Activated CD8-positive, alpha-beta memory T cell treated with anti-CD3 and anti-CD28 coated beads, Interleukin-2, amount 50 U/mL, for 24 hours (primary cell): ENCODE data around the gene ATP6V0E1.
"Not testable (repeated sequence)": the region's sequence is repeated elsewhere in the genome, so short reads cannot be mapped to it uniquely, and the experiment has no call there.

Experiments
- DNase-seq: peaks from one replicate; pipeline ENCODE4 v3.0.0-alpha.2; 2020; ENCODE audit errors: extremely low read depth

Gene ATP6V0E1

GRCh38 chr5:173075970-173076369 lies 92.4 kb downstream of the ATP6V0E1 start:
- no peak for DNase-seq

- not testable (repeated sequence) for DNase-seq
Observed at GRCh38 chr5:173076471-173076870, 92.9 kb downstream of the ATP6V0E1 start.

GRCh38 chr5:173078878-173079277 lies 95.3 kb downstream of the ATP6V0E1 start:
- DNase-seq: no peak
